GM19043 (cell line): ENCODE results near the gene MATN1.

ENCODE experiments used
- ATAC-seq: cut with Tn5 transposase; IDR thresholded peaks from one replicate; pipeline ENCODE4 v1.9.1; 2021; ENCODE audit warnings: low read depth; ENCODE audit not compliant: unreplicated experiment

Gene MATN1

DNA sequence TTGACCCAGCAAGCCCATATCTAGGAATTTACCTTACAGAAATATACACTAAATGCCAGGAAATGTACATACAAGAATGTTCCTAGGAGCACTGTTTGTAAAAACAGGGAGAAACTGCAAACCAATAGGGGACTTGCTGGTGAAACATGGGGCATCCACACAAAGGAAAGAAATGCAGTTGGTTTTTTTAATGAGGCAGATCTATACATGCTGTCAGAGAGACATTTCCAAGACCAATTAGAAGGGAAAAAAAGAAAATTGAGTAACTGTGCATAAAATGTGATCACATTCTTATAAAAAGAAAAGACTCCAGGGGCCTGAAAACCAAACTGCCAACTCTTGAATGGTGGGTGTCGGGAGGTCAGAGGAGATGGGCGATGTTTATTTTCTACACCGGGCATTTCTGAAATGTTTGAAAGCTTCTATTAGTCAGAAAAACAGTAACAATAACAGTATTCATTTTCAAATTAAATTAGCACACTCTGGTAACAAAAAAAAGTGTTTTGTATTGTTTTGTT, 56.6 kb downstream of the MATN1 start:
- no peak for ATAC-seq

DNA sequence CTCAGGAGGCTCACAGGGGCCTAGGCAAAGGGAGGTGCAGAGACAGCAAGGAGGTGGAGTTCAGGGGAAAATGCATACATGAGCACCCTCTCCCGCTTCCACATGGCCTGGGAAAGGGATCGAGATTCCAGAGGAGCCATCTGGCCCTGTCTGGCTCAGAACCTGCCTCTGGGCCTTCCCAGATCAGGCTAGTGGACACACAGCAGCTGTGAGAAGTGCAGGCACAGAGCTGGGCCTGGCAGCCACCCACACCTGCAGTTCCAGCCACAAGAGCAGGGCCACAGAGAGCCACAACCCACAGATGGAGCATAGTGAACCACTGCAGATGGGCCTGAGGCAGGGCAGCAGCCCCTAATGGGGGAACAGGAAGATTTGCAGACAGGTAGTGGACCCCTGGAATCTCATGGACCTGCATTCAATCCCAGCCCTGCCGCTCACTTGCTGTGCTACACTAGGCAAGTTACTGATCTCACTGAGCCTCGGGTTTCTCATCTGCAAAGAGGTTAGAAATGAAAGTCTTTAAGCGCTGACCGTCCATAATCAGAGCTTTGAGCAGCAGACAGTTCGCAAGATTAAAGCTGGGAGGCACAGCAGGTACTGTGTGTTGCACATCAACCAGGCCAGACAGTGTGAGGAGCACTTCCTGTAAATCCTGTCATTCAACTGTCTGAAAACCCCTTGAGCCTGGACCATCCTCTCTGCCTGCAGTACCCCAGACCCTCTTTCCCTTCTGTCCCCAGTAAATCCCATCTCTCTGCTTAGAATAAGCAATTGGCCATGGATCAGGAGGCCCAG, 58.0 kb downstream of the MATN1 start:
- no peak for ATAC-seq

DNA sequence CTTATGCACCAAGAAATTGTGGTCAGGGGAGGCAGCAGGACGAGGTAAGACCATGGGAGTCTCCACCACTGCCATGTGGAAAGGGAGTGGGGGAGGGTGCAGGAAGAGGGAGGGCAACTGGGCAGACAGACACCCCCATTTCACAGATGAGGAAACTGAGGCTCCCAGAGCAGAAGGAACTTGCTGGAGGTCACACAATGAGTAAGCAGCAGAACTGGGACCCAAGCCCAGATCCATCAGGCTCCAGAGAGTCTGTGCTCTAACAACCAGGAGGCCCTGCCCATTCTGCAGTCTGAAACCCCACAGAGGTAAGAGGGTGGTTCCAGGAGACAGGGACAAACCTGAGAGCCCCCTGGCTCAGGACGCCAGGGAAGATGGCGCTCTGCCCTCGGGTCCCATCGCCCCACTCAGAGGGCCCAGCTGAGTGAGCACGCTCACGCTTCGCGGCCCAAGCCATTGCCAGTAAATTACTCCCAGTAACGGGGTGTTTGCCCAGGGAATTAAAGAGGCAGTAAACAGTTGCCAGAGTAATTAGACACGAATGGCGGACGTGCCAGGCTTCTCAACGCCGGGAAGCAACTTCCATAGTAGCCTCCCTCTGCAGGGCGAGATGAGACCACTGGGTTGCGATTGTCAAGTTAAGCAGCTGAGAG, 59.2 kb downstream of the MATN1 start:
- ATAC-seq: no peak

DNA sequence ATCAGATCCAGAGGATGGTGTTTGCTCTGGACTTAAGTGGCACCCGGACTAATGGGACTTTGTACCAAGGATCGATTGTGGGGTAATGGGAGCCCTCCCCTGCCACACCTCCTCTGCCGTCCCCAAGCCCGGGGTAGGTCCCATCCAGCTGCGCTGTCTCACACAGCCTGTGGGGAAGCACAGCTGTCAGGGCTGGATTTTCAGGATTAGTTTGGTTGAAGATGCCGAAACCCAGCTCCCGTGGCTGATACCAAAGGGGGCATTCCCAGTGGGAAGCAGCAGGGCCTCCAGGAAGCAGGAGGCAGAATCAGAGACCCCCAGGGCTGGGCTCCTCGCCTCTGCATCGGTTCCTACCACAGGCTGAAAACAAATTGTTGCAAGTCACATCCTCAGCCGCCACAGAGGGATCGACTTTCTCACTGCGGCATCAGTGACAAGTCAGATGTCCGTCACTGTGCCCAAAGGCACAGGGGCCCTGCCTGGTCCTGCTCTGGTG, 59.7 kb downstream of the MATN1 start:
- ATAC-seq: no peak

DNA sequence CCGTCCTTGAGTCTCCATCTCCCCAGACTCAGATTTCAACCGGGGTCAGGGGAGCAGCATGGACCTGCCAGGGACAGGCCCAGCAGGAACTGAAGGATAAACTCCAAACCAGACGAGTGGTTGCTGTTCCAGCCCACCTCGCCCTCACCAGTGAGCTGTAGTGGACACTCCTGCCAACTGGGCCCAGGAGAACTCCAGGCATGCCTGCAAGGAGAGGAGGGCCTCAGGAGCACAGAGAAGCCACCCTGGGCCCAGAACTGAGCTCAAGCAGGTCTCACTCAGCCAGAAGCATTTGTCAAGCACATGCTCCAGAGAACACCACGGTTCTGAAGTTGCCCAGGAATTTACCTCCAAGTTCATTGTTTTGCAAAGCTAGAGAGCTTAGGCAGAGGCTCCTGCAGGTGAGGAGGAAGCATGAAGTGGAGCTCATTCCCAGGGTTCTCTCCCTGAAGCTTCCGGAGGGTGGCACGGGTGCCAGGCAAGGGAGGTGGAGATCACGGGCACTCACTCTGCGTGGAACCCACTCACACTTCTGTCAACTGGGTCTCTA, 61.0 kb downstream of the MATN1 start:
- no peak for ATAC-seq

DNA sequence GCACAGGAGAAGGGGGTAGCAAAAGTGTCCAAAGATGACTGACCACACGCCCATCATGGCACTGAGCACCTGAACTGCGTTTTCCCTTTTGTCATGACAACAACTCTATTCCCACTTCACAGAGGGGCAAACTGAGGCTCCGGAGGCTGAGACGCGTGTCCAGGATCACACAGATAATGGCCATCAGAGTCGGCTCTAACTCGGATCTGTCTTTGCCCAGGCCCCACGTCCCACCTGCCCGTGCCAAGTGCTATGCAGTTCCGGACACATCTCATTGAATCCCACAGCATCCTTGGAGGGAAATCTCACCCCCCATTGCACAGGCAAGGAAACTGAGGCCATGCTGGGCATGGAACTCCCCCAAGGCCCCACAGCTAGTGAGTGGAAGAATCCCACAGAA, 62.1 kb downstream of the MATN1 start:
- no peak for ATAC-seq
